ENCODE data around the gene LRMDA.

- TF ChIP-seq CTCF (IDR thresholded peaks at IDR 0.05; ENCODE audit: insufficient read depth, low read length, poor library complexity, severe bottlenecking) = no peak
- no peak for TF ChIP-seq EZH2phosphoT487 (conservative IDR thresholded peaks at IDR 0.05; ENCODE audit: low read length)
These were observed 675.2 kb downstream of the LRMDA start for GRCh38 chr10:76106611-76107010.

Measured in SU-DHL-6 (cell line).